CD4-positive, alpha-beta T cell treated with Interferon gamma for 1 hour (primary cell): Measurements from ENCODE around the gene ZNF660.

Experiments used
- DNase-seq: peaks from one replicate; pipeline ENCODE4 v3.0.0-alpha.2; 2020

The ZNF660 gene

GRCh38 chr3:44642337-44642736, 57.6 kb downstream of the ZNF660 start:
- no peak for DNase-seq

GRCh38 chr3:44643024-44643423, 58.3 kb downstream of the ZNF660 start:
- no peak for DNase-seq

GRCh38 chr3:44647771-44648170, 63.0 kb downstream of the ZNF660 start:
- DNase-seq, result no peak

- DNase-seq, result peak; percentile 48
Observed at GRCh38 chr3:44648564-44649229, 63.9 kb downstream of the ZNF660 start, which contains the start of gene ZNF35. TSS of gene ZNF35 (plus strand) at chr3:44648732. CDS start at chr3:44651068, 2,336 bp downstream.
